Measurements from ENCODE around the gene LAMA2. TPM values are rescaled to one million over a fixed set of nuclear protein-coding genes. Genes with fewer than 3 reads are reported as not detected.

Gene LAMA2
- polyA plus RNA-seq, 1 of the 3 experiments (the other 2 are of a cell fraction): 0.92 TPM

GRCh38 chr6:129270450-129270849 is 387.5 kb downstream of the LAMA2 start (continued):
- TF ChIP-seq REST (IDR thresholded peaks at IDR 0.05; ENCODE audit: low read depth, low read length) (no peak), MAX (IDR thresholded peaks at IDR 0.05; ENCODE audit: low read depth) (no peak)

- 21% methylated on average over 3 of the region's 3 CpGs for WGBS (ENCODE audit: low lambda C conversion rate)
- CTCF ChIA-PET: no interaction called here
- no peak for TF ChIP-seq TEAD4 (IDR thresholded peaks at IDR 0.05; ENCODE audit: borderline replicate concordance, insufficient read depth)
- no peak for TF ChIP-seq REST (IDR thresholded peaks at IDR 0.05; ENCODE audit: low read depth, low read length)
- no peak for TF ChIP-seq JUND (IDR thresholded peaks at IDR 0.05)
- no peak for TF ChIP-seq FOXM1 (IDR thresholded peaks at IDR 0.05; ENCODE audit: low read depth)
- TF ChIP-seq FOSL2 (IDR thresholded peaks at IDR 0.05; ENCODE audit: borderline replicate concordance, low read depth): no peak
- no peak for TF ChIP-seq NRF1 (IDR thresholded peaks at IDR 0.05; ENCODE audit: low read depth, low read length)
- TF ChIP-seq EZH2phosphoT487 (IDR thresholded peaks at IDR 0.05; ENCODE audit: borderline replicate concordance, low read depth): no peak
- no peak for TF ChIP-seq FOXJ3 (CRISPR knock-in tag; IDR thresholded peaks at IDR 0.05)
- TF ChIP-seq GABPA (IDR thresholded peaks at IDR 0.05; ENCODE audit: low read depth): no peak
- TF ChIP-seq USF2 (IDR thresholded peaks at IDR 0.05; ENCODE audit: borderline replicate concordance, low read depth, low read length): no peak
- TF ChIP-seq POLR2AphosphoS5 (IDR thresholded peaks at IDR 0.05; ENCODE audit: low read depth, low read length): no peak
- no peak for TF ChIP-seq YY1 (IDR thresholded peaks at IDR 0.05; ENCODE audit: low read depth)
- TF ChIP-seq IRF3 (IDR thresholded peaks at IDR 0.05; ENCODE audit: low read depth, low read length): no peak
- no peak for TF ChIP-seq RAD21 (IDR thresholded peaks at IDR 0.05; ENCODE audit: low read length)
- no peak for TF ChIP-seq MEF2A (IDR thresholded peaks at IDR 0.05; ENCODE audit: borderline replicate concordance, low read depth)
- no peak for TF ChIP-seq NFIC (IDR thresholded peaks at IDR 0.05; ENCODE audit: borderline replicate concordance)
- TF ChIP-seq RCOR1 (IDR thresholded peaks at IDR 0.05; ENCODE audit: low read length): no peak
- TF ChIP-seq GATA2 (CRISPR knock-in tag; IDR thresholded peaks at IDR 0.05): no peak
- TF ChIP-seq MXI1 (IDR thresholded peaks at IDR 0.05; ENCODE audit: low read depth, low read length): no peak
- TF ChIP-seq CTCF (IDR thresholded peaks at IDR 0.05): no peak
Measured at GRCh38 chr6:129273161-129273560, 390.2 kb downstream of the LAMA2 start.

More at GRCh38 chr6:129273161-129273560, 390.2 kb downstream of the LAMA2 start:
- no peaks in the 10 kb centered on the region for H3K79me2 ChIP-seq (ENCODE audit: insufficient read depth)
- H3K4me3 ChIP-seq (ENCODE audit: low read depth in 2 of 2, low read length in 1 of 2): no peak overlapping the region
- H3K9me2 ChIP-seq: no peaks in the 10 kb centered on the region
- H3K4me1 ChIP-seq (ENCODE audit: control insufficient read depth in 1 of 2, insufficient read depth in 2 of 2, low read depth in 1 of 2, low read length in 1 of 2): no peaks in the 10 kb centered on the region
- H3K4me2 ChIP-seq: no peak overlapping the region
- no peaks in the 10 kb centered on the region for H4K20me1 ChIP-seq (ENCODE audit: insufficient read depth)
- no peak overlapping the region for H3K27ac ChIP-seq (ENCODE audit: low read depth in 2 of 2, low read length in 1 of 2)
- H3F3A ChIP-seq (replicated peaks; ENCODE audit: insufficient read depth): no peaks in the 10 kb centered on the region
- H3K27me3 ChIP-seq (ENCODE audit: insufficient read depth): no peaks in the 10 kb centered on the region; the same call in 1 of the 2 replicates
- no peak for DNase-seq
- H2AFZ ChIP-seq (ENCODE audit: low read depth): no peak overlapping the region
- H3K9ac ChIP-seq: no peak overlapping the region
- POLR2A ChIA-PET: no interaction called here
- H3K36me3 ChIP-seq (replicated peaks in 1 of 2; ENCODE audit: control insufficient read depth in 1 of 2, insufficient read depth in 2 of 2, low read length in 1 of 2): no peaks in the 10 kb centered on the region
- H3K9me3 ChIP-seq: no peaks in the 10 kb centered on the region

Data from SK-N-SH (cell line).